Gastrocnemius medialis (tissue), 4 donors: ENCODE measurements around the gene RUNDC3A.

Experiments
- POLR2A ChIP-seq, 2 donors: fragments of 450-650 bp; IDR thresholded peaks; one replicate each; pipeline ENCODE4 v1.6.1; 2017; ENCODE audit warnings: antibody characterized with exemption in 2 of 2, mild to moderate bottlenecking in 2 of 2, moderate library complexity in 2 of 2
- TF ChIP-seq, protein P1 (sequence below), 5 experiments: fragments of 450-650 bp in 3 of 5; fragments of 200-600 bp in 2 of 5; sonication (generic) in 2 of 5; IDR thresholded peaks in 4 of 5; conservative IDR thresholded peaks in 1 of 5; 1 replicate in 4 of 5; 2 replicates in 1 of 5; pipeline ENCODE4 v1.5.1; 2016 to 2019; ENCODE audit warnings: antibody characterized with exemption in 5 of 5, mild to moderate bottlenecking in 3 of 5, moderate library complexity in 3 of 5

- TF ChIP-seq, protein P1, sequence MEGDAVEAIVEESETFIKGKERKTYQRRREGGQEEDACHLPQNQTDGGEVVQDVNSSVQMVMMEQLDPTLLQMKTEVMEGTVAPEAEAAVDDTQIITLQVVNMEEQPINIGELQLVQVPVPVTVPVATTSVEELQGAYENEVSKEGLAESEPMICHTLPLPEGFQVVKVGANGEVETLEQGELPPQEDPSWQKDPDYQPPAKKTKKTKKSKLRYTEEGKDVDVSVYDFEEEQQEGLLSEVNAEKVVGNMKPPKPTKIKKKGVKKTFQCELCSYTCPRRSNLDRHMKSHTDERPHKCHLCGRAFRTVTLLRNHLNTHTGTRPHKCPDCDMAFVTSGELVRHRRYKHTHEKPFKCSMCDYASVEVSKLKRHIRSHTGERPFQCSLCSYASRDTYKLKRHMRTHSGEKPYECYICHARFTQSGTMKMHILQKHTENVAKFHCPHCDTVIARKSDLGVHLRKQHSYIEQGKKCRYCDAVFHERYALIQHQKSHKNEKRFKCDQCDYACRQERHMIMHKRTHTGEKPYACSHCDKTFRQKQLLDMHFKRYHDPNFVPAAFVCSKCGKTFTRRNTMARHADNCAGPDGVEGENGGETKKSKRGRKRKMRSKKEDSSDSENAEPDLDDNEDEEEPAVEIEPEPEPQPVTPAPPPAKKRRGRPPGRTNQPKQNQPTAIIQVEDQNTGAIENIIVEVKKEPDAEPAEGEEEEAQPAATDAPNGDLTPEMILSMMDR (IDR thresholded peaks at IDR 0.05 in 4 of 5, conservative IDR thresholded peaks at IDR 0.05 in 1 of 5), result no peak
- TF ChIP-seq POLR2A (IDR thresholded peaks at IDR 0.05), result no peak
These were observed 34.8 kb upstream of the RUNDC3A start for GRCh38 chr17:44273607-44274006.
